ENCODE measurements around the gene TAGLN. TPM values are rescaled to one million over a fixed set of nuclear protein-coding genes. Genes with fewer than 3 reads are reported as not detected.

TAGLN gene
- total RNA-seq, 1 donor from 2014 or later: 41.3 TPM

- DNase-seq (ENCODE audit: low read depth, low spot score): no peak
Measured at GRCh38 chr11:117212697-117213355, 13.7 kb downstream of the TAGLN start.

DNA sequence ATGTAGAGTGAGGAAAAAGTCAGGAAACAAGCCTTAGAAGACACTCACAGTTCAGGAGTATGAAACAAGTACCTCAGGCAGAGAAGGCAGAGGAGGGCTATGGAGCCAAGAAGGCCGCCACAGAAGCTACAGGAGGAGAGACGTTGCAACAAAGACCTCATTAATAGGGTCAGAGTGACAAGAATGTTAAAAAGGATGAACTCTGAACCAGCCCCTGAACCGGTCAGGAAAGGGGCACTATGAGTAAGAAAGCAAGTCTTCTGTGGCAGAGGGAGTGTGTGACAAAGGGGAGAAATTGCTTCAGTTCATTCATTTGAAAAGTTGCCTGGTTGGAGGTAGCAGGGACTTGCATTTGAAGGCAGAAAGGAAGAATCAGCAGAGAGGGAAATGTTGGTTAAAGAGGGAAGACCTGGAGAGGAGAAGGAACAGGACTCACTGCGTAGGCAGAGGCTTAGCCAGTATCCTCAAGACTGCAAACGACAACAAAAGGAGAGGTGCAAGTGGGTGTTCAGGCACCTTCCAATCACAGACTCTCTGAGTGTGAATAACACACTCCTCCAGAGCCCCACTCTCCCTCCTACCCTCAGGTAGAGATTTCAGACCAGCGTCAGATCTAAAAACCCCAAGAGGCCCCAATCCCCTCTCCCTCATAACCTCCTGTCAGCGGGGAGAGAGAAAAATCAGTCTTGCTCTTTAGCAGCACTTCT, 15.4 kb downstream of the TAGLN start:
- no peak for DNase-seq (ENCODE audit: low read depth, low spot score)

GRCh38 chr11:117217141-117218084, 18.2 kb downstream of the TAGLN start:
- no peak for DNase-seq (ENCODE audit: low read depth, low spot score)

DNA sequence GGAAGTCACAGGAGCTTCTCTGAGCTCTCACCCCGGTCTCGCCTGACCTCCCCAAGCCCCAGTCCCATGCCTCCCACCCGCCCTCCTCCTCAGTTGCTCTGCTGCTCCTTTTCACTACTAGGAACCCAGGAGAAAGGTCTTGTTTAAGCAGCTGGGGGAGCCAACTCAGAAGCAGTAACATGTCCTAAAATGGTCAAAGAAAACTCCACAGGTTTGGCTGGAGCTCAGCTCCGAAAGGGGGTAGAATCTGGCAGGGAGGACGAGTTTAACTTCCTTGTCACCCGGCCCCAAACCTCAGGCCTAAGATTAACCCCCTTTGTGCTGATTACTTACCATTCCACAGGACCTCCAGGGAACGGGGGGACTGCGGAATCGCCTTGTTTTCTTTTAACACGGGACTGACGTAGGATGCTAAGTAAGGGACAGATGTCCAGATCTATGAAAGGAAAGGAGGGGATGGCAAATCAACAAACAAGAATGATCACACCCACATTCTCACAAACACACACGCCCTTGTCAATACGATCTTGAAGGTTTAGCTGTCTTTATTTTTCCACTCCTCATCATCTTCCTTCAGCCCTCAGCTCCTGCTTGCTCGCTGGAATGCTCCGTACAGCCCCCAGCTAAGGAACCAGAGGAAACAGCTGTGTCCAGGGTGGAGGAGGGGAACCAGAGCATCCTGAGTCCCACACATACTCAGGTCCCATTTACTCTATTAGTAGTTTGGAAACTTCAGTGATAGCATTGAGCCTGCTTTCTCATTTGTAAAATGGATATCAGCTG, 19.2 kb downstream of the TAGLN start:
- no peak for DNase-seq (ENCODE audit: low read depth, low spot score)

DNA sequence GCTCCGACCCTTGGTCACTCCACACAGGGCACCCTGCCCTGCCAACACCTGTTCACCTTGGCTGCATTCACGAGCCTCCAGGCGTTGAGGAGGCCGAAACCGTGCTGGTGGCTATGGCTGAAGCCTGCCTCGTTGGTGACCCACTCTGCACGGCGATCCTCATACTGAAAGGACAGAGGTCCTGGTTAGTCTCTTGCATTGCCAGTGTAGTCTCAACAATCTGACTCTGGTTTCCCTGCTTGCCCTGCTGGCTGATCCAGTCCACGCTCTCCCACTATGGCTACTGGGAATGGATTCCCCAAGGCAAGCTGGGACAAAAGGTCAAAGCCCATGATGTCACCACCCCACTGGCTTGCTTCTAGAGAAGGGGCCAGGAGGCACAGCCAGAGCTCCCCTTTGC, 19.8 kb downstream of the TAGLN start:
- DNase-seq (ENCODE audit: low read depth, low spot score): no peak

GRCh38 chr11:117219455-117219854, 20.3 kb downstream of the TAGLN start:
- DNase-seq (ENCODE audit: low read depth, low spot score): no peak

GRCh38 chr11:117219995-117220394, 20.8 kb downstream of the TAGLN start:
- DNase-seq (ENCODE audit: low read depth, low spot score): no peak

DNA sequence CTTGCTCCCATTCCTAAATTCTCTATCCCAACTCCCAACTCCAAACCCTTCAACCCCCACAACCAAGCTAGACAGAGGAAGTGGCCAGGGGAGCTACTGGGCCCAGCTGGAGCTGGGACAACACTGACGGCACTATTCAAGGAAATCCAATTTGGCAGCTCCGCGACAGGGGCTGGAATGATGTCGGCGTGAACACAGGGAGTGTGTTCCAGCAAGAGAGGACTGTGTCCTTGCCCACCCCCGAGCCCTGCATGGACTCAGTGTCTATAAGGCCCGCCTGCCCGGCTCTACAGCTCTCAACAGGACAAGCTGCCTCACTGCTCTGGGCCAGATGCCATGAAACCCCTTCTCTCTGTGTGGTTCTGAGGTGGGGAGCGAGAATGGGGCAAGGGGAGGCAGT, 21.4 kb downstream of the TAGLN start:
- DNase-seq (ENCODE audit: low read depth, low spot score): no peak

DNA sequence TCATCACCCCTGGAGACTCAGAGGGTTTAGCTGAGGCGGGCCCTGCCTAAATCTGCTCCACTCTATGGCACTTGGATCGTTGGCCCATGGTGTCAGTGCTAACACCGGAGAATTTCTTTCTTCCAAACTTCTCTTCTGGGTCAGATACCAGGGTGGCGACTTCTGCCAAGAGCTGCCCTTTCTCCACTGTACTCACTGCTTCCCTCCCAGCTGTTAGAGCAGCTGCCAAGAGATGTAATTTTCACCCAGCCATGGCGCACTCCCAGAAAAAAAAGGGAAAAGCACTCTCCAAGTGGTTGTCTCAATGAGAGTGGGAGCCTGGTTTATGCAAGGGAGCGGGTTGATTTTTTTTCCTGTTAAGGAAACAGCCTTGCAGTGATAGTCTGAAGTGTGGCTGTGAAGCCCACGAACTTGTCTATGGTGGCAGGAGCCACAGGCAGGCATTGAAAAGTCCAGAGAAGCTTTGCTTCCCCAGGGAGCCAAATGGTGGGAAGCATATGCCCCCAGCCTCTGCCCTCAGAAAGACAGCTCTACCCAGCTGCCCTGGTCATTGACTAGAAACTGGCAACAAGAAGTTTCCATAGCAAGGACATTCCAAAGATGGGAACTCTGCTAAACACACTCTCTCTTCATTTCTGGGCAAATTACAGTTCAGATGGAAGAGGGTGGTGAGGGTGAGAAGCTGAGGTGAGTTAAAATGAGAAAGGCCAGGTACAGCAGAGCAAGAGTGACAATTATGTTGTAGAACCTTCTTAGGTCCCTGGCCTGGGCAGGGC, 22.0 kb downstream of the TAGLN start:
- no peak for DNase-seq (ENCODE audit: low read depth, low spot score)

DNA sequence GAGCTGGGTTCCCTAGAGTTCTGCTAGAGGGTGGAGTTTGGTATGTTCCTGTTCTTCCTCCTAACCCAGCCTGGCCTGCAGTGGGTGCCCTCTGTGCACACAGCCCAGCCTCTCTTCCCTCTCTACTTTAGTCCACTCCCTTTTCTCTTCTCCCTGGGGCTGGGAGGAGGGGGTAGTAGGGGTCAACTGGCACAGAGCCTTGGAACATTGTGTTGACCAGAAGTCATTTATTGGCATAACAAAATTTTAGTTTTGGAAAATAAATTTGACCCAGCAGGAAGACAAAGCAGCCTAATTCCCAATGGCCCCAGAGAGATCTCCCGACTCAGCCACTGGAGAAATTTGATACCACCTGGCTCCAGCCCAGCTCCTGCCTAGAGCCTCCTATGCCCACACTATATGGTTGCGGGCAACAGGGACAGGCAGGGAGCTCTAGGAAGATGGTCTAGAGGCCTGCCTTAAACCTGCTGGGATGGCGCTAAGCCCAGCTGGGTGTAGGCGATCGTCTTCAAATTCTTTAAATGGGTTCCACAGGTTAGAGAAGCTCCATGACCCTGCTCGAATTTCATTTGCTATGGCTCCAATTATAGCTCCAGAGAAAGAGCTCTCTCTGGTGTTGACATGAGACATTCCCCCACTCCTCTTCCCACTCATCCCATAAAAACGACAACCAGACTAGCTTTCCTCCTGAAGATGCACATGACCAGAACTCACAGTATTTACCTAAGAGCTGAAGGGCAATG, 22.8 kb downstream of the TAGLN start:
- DNase-seq (ENCODE audit: low read depth, low spot score): no peak

GRCh38 chr11:117222991-117223740, 24.0 kb downstream of the TAGLN start:
- no peak for DNase-seq (ENCODE audit: low read depth, low spot score)

GRCh38 chr11:117223741-117224689, 24.8 kb downstream of the TAGLN start:
- no peak for DNase-seq (ENCODE audit: low read depth, low spot score)

DNA sequence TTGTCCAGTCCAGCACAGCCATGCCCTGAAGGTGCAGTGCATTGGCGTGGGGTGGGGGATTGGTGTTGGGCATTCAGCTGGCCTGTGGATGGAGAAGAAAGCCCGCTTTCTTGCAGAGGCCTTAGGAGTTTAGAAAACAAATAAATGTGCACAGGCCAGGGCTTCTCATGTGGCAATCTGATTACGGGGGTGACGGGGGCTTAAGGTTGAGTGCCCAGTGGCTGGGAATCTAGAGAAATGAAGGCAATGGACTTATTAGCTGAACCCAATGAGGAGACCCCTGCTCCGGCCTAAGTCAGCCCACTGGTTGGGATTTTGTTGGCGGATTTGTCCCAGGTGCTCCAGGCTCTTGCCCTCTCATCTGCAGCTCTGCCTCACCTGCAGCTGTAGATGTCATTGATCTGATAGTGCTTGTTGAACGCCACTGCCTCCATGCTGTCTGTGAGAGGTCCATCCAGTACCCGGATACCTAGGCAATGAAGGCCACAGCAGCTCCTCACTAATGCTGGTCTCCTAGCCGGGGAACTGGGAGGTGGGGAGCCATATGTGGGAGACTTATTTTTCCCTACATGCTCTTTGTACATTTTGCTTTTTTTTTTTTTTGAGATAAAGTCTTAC, 26.5 kb downstream of the TAGLN start:
- DNase-seq (ENCODE audit: low read depth, low spot score): no peak

DNA sequence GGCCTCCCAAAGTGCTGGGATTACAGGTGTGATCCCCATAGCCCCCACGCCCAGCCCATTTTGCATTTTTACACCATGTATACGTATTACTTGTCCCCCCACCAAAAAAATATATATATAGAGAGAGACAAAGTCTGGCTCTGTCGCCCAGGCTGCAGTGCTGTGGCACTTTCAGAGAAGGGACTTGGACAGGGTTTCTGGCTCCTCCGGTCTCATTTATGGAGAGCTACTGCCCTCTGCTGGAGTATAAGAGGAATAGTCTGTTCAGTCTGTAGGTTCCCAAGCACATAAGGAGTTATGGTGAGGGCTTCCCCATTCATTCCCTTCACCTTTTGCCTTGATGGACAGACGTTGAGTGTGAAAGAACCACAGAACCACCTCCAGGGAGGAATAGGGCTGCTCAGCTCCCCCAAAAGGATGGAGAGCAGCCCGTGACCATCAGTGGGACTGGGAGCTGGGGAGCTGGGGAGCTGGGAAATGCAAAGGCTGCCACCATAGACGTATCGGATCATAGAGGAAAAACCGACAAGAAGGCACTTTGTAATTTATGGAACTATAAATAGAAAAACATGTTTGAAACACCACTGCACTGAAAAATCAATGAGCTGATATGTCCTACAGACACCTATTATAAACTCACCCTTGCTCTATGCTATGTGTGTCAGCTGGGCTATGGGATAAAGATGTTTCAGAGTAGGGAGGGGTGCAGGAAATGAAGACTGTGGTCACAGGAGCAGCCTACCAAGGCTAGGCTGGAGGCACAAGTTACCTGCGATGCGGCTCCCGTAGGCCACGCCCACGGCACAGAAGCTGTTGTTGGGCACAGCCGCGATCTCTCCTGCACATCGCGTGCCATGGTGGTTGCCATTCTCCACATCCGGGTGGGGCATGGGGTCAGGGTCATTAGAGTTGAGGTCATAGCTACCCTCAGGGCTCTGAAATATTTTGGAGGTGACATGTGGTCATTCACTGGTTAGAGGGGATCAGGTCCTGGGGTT, 27.5 kb downstream of the TAGLN start:
- DNase-seq (ENCODE audit: low read depth, low spot score): peak; percentile 24

DNA sequence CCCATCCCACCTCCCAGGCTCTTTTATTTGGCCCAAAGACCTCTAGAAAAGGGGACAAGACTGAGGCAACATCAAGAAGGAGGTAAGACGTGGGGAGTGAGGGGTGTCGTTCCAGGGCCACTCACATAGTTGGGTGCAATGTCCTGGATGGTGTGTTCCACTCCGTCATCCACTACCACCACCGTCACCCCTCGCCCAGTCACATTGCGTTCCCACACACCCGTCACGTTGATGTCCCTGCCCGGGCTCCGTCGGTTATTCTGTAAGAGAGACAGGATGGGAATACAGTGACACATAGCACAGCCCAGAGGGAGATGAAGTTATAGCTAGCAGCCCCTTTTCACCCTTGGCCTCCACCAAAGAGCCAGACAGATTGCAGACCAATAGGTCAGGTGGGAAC, 28.9 kb downstream of the TAGLN start:
- no peak for DNase-seq (ENCODE audit: low read depth, low spot score)

DNA sequence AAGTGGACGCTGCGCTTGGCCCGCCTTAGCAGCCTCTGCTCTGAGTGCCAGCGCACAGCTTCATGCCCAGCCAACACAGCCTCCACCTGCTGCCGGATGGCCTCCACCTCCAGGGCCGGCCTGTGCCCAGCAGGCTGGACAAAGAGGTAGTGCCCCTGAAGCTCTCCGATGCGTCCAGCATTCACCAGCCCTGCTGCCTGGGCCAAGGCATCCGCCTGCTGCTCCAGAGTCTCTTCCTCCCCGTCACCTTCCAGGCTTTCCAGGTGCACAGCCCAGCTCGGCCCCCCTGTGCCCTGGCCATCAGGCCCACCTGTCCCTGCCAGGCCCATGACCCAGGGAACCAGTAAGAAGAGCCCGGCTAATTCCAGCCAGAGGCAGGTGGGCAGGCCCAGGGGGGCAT, 30.2 kb downstream of the TAGLN start:
- DNase-seq (ENCODE audit: low read depth, low spot score): no peak
